Measurements from ENCODE around the gene DLG2. TPM values are rescaled to one million over a fixed set of nuclear protein-coding genes. Genes with fewer than 3 reads are reported as not detected.

The DLG2 gene
- total RNA-seq, 4 donors from 2014 or later = 37.9 to 71.5 (median 44.9) TPM

GRCh38 chr11:83611031-83611430 lies 2016.1 kb downstream of the DLG2 start:
- 23% methylated on average over 2 of the region's 2 CpGs for WGBS
- no peak for DNase-seq (ENCODE audit: low spot score in 2 of 2)
- no peak overlapping the region for H3K27ac ChIP-seq
- H3K9me3 ChIP-seq = no peaks in the 10 kb centered on the region
- H3K4me1 ChIP-seq = peaks cover 39% of the 10 kb centered on the region
- H3K4me3 ChIP-seq = no peak overlapping the region
- TF ChIP-seq EP300 (IDR thresholded peaks at IDR 0.05) = no peak
- no peaks in the 10 kb centered on the region for H3K27me3 ChIP-seq
- no peaks in the 10 kb centered on the region for H3K36me3 ChIP-seq

DNA sequence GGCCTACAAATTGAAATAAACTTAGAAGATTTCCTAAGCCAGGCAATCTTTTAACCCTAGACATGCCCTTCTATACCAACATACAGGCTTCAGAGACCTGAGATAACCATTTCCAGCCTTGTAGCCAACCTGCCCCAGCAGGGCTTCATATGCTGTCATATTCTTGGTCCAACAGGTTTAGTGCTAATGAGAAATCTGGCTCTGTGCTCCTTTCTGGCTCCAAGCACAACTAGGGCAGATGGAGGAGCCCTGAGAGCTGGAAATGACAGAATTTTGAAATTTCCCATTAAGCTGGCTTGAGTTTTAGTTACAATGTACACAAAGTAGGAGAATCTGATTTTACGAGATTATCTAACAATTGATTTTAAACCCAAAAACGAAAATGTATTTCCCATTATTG lies 2018.0 kb downstream of the DLG2 start:
- 59% methylated on average over 2 of the region's 2 CpGs for WGBS
- Histone ChIP-seq H3K36me3 (no peaks in the 10 kb centered on the region), H3K4me1 (peaks cover 34% of the 10 kb centered on the region), H3K27me3 (no peaks in the 10 kb centered on the region), H3K9me3 (no peaks in the 10 kb centered on the region), H3K27ac (no peak overlapping the region), H3K4me3 (no peak overlapping the region)
- no peak for DNase-seq (ENCODE audit: low spot score in 2 of 2)
- TF ChIP-seq POLR2A (IDR thresholded peaks at IDR 0.05) (no peak), CTCF (IDR thresholded peaks at IDR 0.05) (no peak), POLR2AphosphoS5 (IDR thresholded peaks at IDR 0.05) (no peak), EP300 (IDR thresholded peaks at IDR 0.05) (no peak)

DNA sequence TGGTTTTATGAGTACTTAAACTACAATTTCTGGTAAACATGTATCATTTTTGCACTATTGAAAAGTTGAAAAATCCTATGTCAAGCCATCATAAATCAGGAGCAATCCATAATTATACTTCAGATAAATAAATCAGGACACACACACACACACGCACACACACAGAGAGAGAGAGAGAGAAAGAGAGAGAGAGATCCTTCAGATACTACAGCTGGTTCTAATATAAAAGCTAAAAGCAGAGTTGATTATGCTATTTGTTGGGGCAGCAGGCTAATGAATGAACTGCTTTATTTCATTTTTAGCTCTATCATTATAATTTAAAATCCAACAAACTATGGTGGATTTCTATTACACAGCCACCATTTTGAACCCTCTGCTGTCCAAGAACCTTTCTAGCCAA lies 2018.6 kb downstream of the DLG2 start:
- no peak for TF ChIP-seq CTCF (IDR thresholded peaks at IDR 0.05)
- TF ChIP-seq POLR2AphosphoS5 (IDR thresholded peaks at IDR 0.05) = no peak
- TF ChIP-seq EP300 (IDR thresholded peaks at IDR 0.05) = no peak
- no peak for TF ChIP-seq POLR2A (IDR thresholded peaks at IDR 0.05)
- no peak overlapping the region for H3K4me3 ChIP-seq
- no peaks in the 10 kb centered on the region for H3K36me3 ChIP-seq
- no peaks in the 10 kb centered on the region for H3K9me3 ChIP-seq
- 47% methylated on average over 1 of the region's 1 CpG for WGBS
- H3K27ac ChIP-seq = no peak overlapping the region
- no peaks in the 10 kb centered on the region for H3K27me3 ChIP-seq
- H3K4me1 ChIP-seq = peaks cover 32% of the 10 kb centered on the region
- DNase-seq (ENCODE audit: low spot score in 2 of 2) = no peak

DNA sequence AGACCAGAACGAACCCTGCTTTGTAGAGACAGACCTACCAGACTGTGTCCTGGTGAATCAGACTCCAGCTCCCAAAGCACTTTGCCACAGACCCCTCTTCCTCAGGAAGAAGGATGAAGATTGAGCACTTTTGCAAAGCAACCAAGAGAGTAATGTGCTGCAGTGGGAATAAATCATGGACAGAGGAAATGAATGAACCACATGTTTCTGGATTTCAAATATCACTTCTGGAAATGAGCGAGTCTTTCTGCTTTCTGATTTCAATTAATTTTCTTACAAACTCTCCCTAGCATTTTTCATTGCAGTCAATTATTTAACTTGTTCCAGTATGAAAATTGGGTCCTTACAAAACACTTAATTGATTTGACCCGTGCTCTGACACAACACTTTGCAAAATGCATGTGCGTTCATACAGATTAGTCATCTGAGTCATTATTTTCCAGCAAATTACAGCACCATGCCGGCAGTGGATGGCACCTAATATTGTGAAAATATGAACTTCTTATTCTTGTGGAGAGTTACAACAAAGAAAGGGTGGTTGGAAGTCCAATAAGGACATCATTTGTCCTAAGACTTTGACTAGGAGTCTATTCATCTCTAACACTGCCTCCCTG lies 2025.1 kb downstream of the DLG2 start:
- no peaks in the 10 kb centered on the region for H3K27me3 ChIP-seq
- DNase-seq (ENCODE audit: low spot score in 2 of 2) = no peak
- TF ChIP-seq CTCF (IDR thresholded peaks at IDR 0.05) (no peak), EP300 (IDR thresholded peaks at IDR 0.05) (no peak), POLR2A (IDR thresholded peaks at IDR 0.05) (no peak), POLR2AphosphoS5 (IDR thresholded peaks at IDR 0.05) (no peak)
- no peaks in the 10 kb centered on the region for H3K9me3 ChIP-seq
- H3K36me3 ChIP-seq = no peaks in the 10 kb centered on the region
- H3K4me1 ChIP-seq = peaks cover 7% of the 10 kb centered on the region
- H3K27ac ChIP-seq = no peak overlapping the region
- no peak overlapping the region for H3K4me3 ChIP-seq
- 45% methylated on average over 5 of the region's 5 CpGs for WGBS

GRCh38 chr11:83601201-83601913 lies 2025.8 kb downstream of the DLG2 start:
- no peak for DNase-seq (ENCODE audit: low spot score in 2 of 2)
- TF ChIP-seq EP300 (IDR thresholded peaks at IDR 0.05) = no peak
- no peak for TF ChIP-seq POLR2AphosphoS5 (IDR thresholded peaks at IDR 0.05)
- no peak for TF ChIP-seq POLR2A (IDR thresholded peaks at IDR 0.05)
- no peak for TF ChIP-seq CTCF (IDR thresholded peaks at IDR 0.05)
- Histone ChIP-seq H3K9me3 (no peaks in the 10 kb centered on the region), H3K4me3 (no peak overlapping the region), H3K27ac (no peak overlapping the region), H3K36me3 (no peaks in the 10 kb centered on the region), H3K4me1 (peaks cover 7% of the 10 kb centered on the region), H3K27me3 (no peaks in the 10 kb centered on the region)
- 78% methylated on average over 11 of the region's 11 CpGs for WGBS

All from suprapubic skin (tissue), 4 donors.